ENCODE results near the gene STX19.

DNA sequence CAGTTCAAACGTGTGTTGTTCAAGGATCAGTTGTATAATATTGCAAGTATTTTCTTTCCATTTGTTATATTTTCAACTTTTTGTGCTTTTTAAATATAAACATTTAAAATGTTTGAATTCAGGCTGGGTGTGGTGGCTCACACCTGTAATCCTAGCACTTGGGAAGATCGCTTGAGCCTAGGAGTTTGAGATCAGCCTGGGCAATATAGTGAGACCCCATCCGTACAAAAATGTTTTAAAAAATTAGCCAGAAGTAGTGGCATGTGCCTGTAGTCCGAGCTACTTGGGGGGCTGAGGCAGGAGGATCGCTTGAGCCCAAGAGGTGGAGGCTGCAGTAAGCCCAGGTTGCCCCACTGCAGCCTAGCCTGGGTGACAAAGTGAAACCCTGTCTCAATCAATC is 43.8 kb downstream of the STX19 start:
- TF ChIP-seq, protein P1, sequence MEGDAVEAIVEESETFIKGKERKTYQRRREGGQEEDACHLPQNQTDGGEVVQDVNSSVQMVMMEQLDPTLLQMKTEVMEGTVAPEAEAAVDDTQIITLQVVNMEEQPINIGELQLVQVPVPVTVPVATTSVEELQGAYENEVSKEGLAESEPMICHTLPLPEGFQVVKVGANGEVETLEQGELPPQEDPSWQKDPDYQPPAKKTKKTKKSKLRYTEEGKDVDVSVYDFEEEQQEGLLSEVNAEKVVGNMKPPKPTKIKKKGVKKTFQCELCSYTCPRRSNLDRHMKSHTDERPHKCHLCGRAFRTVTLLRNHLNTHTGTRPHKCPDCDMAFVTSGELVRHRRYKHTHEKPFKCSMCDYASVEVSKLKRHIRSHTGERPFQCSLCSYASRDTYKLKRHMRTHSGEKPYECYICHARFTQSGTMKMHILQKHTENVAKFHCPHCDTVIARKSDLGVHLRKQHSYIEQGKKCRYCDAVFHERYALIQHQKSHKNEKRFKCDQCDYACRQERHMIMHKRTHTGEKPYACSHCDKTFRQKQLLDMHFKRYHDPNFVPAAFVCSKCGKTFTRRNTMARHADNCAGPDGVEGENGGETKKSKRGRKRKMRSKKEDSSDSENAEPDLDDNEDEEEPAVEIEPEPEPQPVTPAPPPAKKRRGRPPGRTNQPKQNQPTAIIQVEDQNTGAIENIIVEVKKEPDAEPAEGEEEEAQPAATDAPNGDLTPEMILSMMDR (IDR thresholded peaks at IDR 0.05), result no peak
- TF ChIP-seq EZH2 (IDR thresholded peaks at IDR 0.05; ENCODE audit: borderline replicate concordance, insufficient read depth, low read depth, low read length, poor library complexity, severe bottlenecking), result no peak
